Tibial nerve (tissue), 4 donors: ENCODE results near the gene TPRN. TPM values are rescaled to one million over a fixed set of nuclear protein-coding genes. Genes with fewer than 3 reads are reported as not detected.

Experiments used
- DNase-seq, 2 donors: peaks; one replicate each; pipeline ENCODE4 v3.0.0-alpha.2; 2019; ENCODE audit warnings: low spot score in 2 of 2
- H3K27ac ChIP-seq, 4 donors: fragments of 200-600 bp; sonication (generic) in 3 of 4; one replicate each; pipeline ENCODE4 v1.5.1; 2017 to 2019; ENCODE audit warnings: mild to moderate bottlenecking in 1 of 4
- H3K27me3 ChIP-seq, 2 donors: fragments of 200-600 bp; sonication (generic) in 1 of 2; one replicate each; pipeline versions ENCODE4 v1.5.1 to v1.6.0; 2017 to 2019
- H3K36me3 ChIP-seq, 3 donors: fragments of 200-600 bp; sonication (generic); one replicate each; pipeline ENCODE4 v1.5.1; 2018 to 2019
- H3K4me1 ChIP-seq, 4 donors: fragments of 200-600 bp; sonication (generic) in 3 of 4; one replicate each; pipeline ENCODE4 v1.5.1; 2017 to 2019
- H3K4me3 ChIP-seq, 4 donors: fragments of 200-600 bp; sonication (generic) in 3 of 4; one replicate each; pipeline ENCODE4 v1.5.1; 2017 to 2019; ENCODE audit warnings: mild to moderate bottlenecking in 1 of 4, moderate library complexity in 1 of 4
- H3K9me3 ChIP-seq, 4 donors: fragments of 200-600 bp; sonication (generic) in 3 of 4; one replicate each; pipeline ENCODE4 v1.5.1; 2017 to 2019
- CTCF ChIP-seq, 5 experiments: fragments of 200-600 bp in 3 of 5; fragments of 450-650 bp in 2 of 5; sonication (generic) in 3 of 5; IDR thresholded peaks; one replicate each; pipeline ENCODE4 v1.5.1; 2016 to 2019; ENCODE audit warnings: antibody characterized with exemption in 5 of 5, mild to moderate bottlenecking in 3 of 5, moderate library complexity in 2 of 5
- EP300 ChIP-seq, 2 donors: sonication (generic); formaldehyde crosslinking; IDR thresholded peaks; one replicate each; pipeline ENCODE4 v1.6.1; 2017; ENCODE audit warnings: antibody characterized with exemption in 2 of 2, mild to moderate bottlenecking in 1 of 2
- POLR2A ChIP-seq, 2 donors: fragments of 450-650 bp; IDR thresholded peaks; one replicate each; pipeline ENCODE4 v1.6.1; 2017; ENCODE audit warnings: antibody characterized with exemption in 2 of 2, mild to moderate bottlenecking in 2 of 2, moderate library complexity in 2 of 2
- WGBS, 2 donors: methylation state at CpG; one replicate each; pipeline ENCODE4 v1.1.5; 2018; 5-methylcytosine and 5-hydroxymethylcytosine counted together
- total RNA-seq, 4 donors: library from RNA; depleted of rRNA; stranded (reverse); fragments of >200 nt; gene quantifications; one replicate each; pipeline ENCODE4 v1.1.0, GENCODE V29; 2016

The TPRN gene
- total RNA-seq, 4 donors from 2014 or later, result 6.8 to 12.3 (median 8.9) TPM

GRCh38 chr9:137211532-137211931, 11.0 kb upstream of the TPRN start:
- 74 to 78% methylated on average over 13 of the region's 13 CpGs for WGBS, 2 donors
- TF ChIP-seq EP300 (IDR thresholded peaks at IDR 0.05), result no peak
- TF ChIP-seq POLR2A (IDR thresholded peaks at IDR 0.05), result no peak
- no peak for TF ChIP-seq CTCF (IDR thresholded peaks at IDR 0.05)
- H3K27me3 ChIP-seq, result no peaks in the 10 kb centered on the region
- no peak overlapping the region for H3K4me3 ChIP-seq
- DNase-seq, result no peak
- H3K4me1 ChIP-seq, result peaks cover 0 to 11% (median 6%) of the 10 kb centered on the region in 4 donors
- no peaks in the 10 kb centered on the region for H3K9me3 ChIP-seq
- H3K27ac ChIP-seq, result no peak overlapping the region
- H3K36me3 ChIP-seq, result peaks cover 0 to 63% (median 0%) of the 10 kb centered on the region in 3 donors

GRCh38 chr9:137206602-137207001, 6.1 kb upstream of the TPRN start:
- H3K9me3 ChIP-seq, result no peaks in the 10 kb centered on the region
- H3K4me1 ChIP-seq, result peaks cover 6 to 53% (median 39%) of the 10 kb centered on the region in 4 donors
- H3K4me3 ChIP-seq, result peak overlapping the region in 3 of 4 donors; percentile 96 to 99 (median 96)
- peak overlapping the region in 1 of 4 donors; percentile 89 for H3K27ac ChIP-seq
- no peak for DNase-seq
- 85 to 86% methylated on average over 7 of the region's 7 CpGs for WGBS, 2 donors
- no peaks in the 10 kb centered on the region for H3K27me3 ChIP-seq
- TF ChIP-seq CTCF (IDR thresholded peaks at IDR 0.05) (no peak), EP300 (IDR thresholded peaks at IDR 0.05) (no peak), POLR2A (IDR thresholded peaks at IDR 0.05) (no peak)
- peaks cover 0 to 31% (median 0%) of the 10 kb centered on the region in 3 donors for H3K36me3 ChIP-seq

- TF ChIP-seq EP300 (IDR thresholded peaks at IDR 0.05) (peak in 1 of 2 donors; percentile 96), CTCF (IDR thresholded peaks at IDR 0.05) (no peak), POLR2A (IDR thresholded peaks at IDR 0.05) (peak; percentile 60 to 71)
- H3K4me3 ChIP-seq, result peak within 1 kb of the TSS; percentile 96 to 99 (median 96)
- 0 to 1% methylated on average over 32 to 38 of the region's 98 CpGs for WGBS, 2 donors
- peaks cover 6 to 60% (median 45%) of the 10 kb centered on the region in 4 donors for H3K4me1 ChIP-seq
- peak; percentile 80 to 89 for DNase-seq
- no peaks in the 10 kb centered on the region for H3K27me3 ChIP-seq
- peak within 1 kb of the TSS; percentile 64 to 89 (median 84) for H3K27ac ChIP-seq
- no peaks in the 10 kb centered on the region for H3K9me3 ChIP-seq
- peaks cover 0 to 25% (median 0%) of the 10 kb centered on the region in 3 donors for H3K36me3 ChIP-seq
These were observed 4.9 kb upstream of the TPRN start, which contains the start of the genes NDOR1 and TMEM203 for GRCh38 chr9:137205126-137206069. Gene NDOR1 (plus strand): TSS chr9:137205700. CDS start chr9:137205778, 78 bp downstream. Gene TMEM203 (minus strand): TSS chr9:137205648. CDS start chr9:137205414, 234 bp downstream.

GRCh38 chr9:137204731-137205125, 4.2 kb upstream of the TPRN start:
- peak overlapping the region; percentile 96 to 99 (median 96) for H3K4me3 ChIP-seq
- H3K27me3 ChIP-seq, result no peaks in the 10 kb centered on the region
- H3K4me1 ChIP-seq, result peaks cover 6 to 62% (median 47%) of the 10 kb centered on the region in 4 donors
- peak overlapping the region in 2 of 4 donors; percentile 89 for H3K27ac ChIP-seq
- TF ChIP-seq EP300 (IDR thresholded peaks at IDR 0.05), result no peak
- no peak for TF ChIP-seq POLR2A (IDR thresholded peaks at IDR 0.05)
- TF ChIP-seq CTCF (IDR thresholded peaks at IDR 0.05), result no peak
- no peak for DNase-seq
- no peaks in the 10 kb centered on the region for H3K9me3 ChIP-seq
- WGBS, 2 donors, result 15 to 17% methylated on average over 21 of the region's 21 CpGs
- peaks cover 0 to 19% (median 0%) of the 10 kb centered on the region in 3 donors for H3K36me3 ChIP-seq

- Histone ChIP-seq H3K4me1 (peaks cover 13 to 80% (median 59%) of the 10 kb centered on the region in 4 donors), H3K4me3 (no peak overlapping the region), H3K9me3 (no peaks in the 10 kb centered on the region), H3K27ac (no peak overlapping the region), H3K36me3 (peaks cover 0 to 8% (median 0%) of the 10 kb centered on the region in 3 donors), H3K27me3 (no peaks in the 10 kb centered on the region)
- no peak for DNase-seq
- no peak for TF ChIP-seq POLR2A (IDR thresholded peaks at IDR 0.05)
- 72 to 75% methylated on average over 8 of the region's 8 CpGs for WGBS, 2 donors
These were observed 2.4 kb upstream of the TPRN start for GRCh38 chr9:137202966-137203365.
